NCI-H2196 (cell line): ENCODE data around the gene CAMK2A.
A peak's percentile ranks its signal among the peaks of the same experiment; 100 is the strongest.
"Not testable (repeated sequence)": the region's sequence is repeated elsewhere in the genome, so short reads cannot be mapped to it uniquely, and the experiment has no call there.

Experiments used
- DNase-seq: peaks from one replicate; lab custom pipeline; 2025; ENCODE audit not compliant: unreplicated experiment; lab: John Stamatoyannopoulos, UW

CAMK2A gene

DNA sequence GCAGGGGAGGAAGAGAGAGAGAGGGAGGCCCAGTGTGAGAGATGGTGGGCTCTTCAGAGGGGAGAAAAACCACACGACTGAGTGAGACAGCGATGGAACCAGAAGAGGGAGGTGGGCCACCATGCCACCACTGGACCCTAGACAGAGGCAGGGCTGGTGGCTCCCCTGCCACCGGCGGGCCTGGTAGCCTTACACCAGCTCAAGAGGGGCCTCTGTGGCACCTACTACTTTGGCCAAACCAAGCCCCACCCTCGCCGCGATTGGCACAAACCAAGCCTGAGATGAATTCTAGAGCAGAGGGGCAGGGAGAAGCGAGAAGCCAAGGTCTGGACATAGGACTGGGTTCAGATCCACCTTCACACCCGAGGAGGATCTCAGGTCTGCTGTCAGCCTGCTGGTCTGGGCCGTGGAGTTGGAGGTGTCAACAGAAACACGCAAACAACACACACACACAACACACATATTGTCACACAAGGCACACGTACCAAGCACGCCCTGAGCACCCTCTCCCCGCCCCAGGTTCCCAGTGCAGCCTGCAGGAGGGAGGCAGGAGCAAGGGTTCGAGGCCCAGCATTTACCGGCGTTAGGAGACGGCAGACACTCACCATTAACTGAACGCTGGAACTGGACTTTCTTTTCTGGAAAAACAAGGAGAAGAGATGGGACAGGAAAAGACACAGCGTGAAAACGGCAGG is 50.3 kb downstream of the CAMK2A start:
- no peak for DNase-seq

- DNase-seq, result no peak
Measured at GRCh38 chr5:150238646-150239045, 50.9 kb downstream of the CAMK2A start.

GRCh38 chr5:150236981-150237754 is 52.4 kb downstream of the CAMK2A start:
- no peak for DNase-seq

DNA sequence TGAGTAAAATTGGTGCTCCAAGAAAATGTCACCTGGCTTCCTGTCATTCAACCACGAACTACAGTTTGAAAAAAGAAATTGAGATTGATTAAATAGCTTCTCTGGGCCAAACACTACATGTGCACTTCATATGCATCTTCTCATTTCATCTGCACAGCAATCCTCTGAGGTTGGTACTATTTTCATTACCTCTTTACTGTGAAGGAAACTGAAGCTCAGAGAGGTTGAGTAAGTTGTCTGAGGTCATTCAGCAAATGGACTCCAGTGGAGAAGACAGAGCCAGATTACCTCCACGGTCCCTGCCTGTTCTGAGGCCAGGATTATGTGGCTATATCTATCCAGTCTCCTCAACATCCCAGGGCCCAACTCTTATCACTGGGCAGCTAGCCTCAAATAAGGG is 53.3 kb downstream of the CAMK2A start:
- DNase-seq, result no peak

- no peak for DNase-seq
Measured at GRCh38 chr5:150235500-150235854, 54.1 kb downstream of the CAMK2A start.

GRCh38 chr5:150234576-150235499 is 54.7 kb downstream of the CAMK2A start:
- no peak for DNase-seq

DNA sequence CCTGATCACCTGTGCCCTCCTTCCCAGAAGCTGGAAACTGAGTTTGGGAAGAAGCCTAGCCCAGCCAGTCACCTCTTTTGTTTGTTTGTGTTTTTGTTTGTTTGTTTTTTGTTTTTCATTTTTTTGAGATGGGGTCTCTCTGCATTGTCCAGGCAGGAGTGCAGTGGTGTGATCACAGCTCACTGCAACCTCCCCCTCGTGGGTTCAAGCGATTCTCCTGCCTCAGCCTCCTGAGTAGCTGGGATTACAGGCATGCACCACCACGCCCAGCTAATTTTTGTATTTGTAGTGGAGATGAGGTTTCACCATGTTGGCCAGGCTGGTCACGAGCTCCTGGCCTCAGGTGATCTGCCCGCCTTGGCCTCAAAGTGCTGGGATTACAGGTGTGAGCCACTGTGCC is 55.9 kb downstream of the CAMK2A start:
- not testable (repeated sequence) for DNase-seq

- DNase-seq, result no peak
Measured at GRCh38 chr5:150230842-150231241, 58.7 kb downstream of the CAMK2A start.

- no peak for DNase-seq
Measured at GRCh38 chr5:150229571-150229970, 60.0 kb downstream of the CAMK2A start.

DNA sequence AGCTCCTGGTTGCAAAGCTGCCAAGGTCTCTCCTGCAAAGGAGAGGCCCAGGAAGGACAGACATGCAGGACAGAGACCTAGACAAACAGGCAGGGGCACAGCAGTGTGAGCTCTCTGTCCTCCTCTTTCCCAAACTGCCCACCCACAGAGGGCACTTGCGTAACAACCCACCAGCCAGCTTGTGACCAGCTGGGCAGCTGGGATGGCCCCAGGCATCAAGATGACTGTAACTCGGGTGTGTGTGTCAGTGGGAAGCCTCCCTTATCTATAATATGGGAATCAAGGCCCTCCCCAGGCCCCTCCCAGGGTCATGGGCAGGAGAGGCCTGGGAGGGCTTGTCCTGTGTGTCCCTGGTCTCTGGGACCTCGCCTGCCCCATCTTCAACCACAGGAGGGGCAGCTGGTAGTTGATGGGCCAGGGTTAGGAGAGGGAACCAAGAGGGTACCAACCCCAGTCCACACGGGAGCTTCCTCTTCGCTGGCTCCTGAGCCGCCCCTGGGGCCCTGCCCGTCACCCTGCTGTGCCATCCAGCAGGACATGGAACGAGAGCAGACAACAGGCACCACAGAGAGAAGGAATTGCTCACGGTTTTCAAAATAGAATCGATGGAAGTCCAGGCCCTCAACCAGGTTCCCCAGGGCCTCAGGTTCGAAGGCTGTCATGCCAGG is 61.8 kb downstream of the CAMK2A start:
- no peak for DNase-seq

- DNase-seq, result no peak
Measured at GRCh38 chr5:150227036-150227435, 62.5 kb downstream of the CAMK2A start.

- no peak for DNase-seq
Measured at GRCh38 chr5:150224483-150225027, 65.0 kb downstream of the CAMK2A start.

DNA sequence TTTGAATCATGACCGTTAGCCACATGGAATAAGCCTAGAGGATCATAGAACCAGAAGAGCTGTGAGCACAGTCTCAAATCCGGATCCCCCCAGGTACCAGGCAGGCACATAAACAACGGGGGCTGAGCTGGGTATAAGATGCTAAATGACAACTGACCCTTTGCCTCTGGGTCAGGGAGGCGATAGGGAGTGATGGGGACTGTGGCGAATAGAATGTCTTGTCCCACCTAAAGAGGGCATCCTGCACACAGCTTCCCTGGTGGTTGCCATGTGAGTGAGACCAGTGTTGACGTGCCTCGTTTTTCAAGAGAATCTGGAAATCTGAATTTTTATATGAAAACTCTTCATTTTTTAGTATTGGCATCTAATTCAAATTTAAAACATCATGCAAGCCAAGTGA is 66.1 kb downstream of the CAMK2A start:
- no peak for DNase-seq

DNA sequence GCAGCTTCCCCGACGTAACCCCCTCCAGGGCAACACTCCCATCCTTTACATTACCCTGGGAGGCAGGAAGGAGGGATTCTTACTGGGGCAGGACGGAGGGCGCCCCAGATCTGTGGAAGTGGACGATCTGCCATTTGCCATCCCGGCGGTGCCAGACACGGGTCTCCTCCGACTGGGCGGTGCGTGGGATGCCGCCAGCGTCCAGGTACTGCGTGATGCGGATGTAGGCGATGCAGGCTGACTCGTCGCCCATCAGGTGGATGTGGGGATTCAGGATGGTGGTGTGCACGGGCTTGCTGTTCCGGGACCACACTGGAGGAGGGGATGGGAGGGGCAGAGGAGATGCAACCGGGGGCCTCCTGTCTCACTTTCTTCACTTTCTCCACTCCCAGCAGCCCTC is 66.7 kb downstream of the CAMK2A start:
- no peak for DNase-seq

GRCh38 chr5:150221471-150221870 is 68.1 kb downstream of the CAMK2A start:
- no peak for DNase-seq

GRCh38 chr5:150219861-150220260 is 69.7 kb downstream of the CAMK2A start:
- DNase-seq, result no peak

DNA sequence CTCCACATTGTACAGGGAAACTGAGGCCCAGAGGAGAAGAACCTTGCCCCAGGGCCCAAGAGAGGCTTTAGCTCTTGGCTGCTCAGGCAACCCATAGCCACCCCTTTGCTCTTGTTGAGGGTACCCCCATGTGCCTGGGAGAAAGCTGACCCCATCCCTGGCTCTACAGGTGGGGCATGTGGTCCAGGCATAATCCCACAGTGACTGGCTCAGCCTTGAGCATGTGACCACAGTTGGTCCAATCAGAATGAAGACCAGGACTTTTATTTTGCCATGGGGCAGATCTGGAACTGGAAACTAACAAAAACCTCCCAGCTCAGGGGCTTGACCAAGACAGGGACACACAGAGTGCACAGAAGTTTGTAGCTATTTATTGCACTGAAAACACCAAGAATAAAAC is 70.4 kb downstream of the CAMK2A start:
- no peak for DNase-seq

DNA sequence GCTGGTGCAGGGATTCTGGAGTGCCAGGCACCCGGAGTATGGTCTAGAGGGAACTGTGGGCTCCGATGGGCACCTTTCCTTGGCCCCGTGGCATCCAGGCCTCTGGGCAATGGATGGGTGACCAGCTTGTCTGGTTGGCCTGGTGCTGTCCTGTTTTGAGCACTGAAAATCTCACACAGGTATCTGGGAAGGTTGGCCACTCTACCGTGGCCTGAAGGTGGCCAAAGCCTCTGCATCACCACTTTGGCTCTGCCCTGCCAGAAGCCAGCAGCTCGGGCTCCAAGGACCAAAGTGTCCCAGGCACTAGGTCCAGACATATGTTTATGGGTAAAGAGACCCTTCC is 70.9 kb downstream of the CAMK2A start:
- no peak for DNase-seq

- peak; percentile 77 for DNase-seq
Measured at GRCh38 chr5:150217873-150218692, 71.5 kb downstream of the CAMK2A start.

DNA sequence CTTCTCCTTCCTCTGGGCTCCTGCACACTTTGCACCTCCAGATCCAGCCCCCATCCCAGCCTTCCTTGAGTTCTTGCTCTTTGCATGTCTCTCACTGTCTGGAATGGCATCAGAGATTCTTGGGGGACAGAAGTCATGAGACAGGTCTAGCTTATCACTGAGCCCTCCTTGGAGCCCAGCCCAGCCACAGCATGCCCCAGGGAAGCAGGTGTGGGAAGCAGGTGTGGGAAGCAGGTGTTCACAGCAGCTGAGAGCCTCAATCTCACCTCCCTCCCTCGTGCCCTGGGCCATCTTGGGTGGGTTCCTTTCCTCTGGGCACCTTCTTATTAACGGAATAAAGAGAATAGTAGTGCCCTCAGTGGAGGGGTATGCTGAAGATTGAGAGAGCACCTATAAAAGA is 72.5 kb downstream of the CAMK2A start:
- no peak for DNase-seq
